ENCODE data around the gene DNAJB13.
A peak's percentile ranks its signal among the peaks of the same experiment; 100 is the strongest.
"Not testable (repeated sequence)": the region's sequence is repeated elsewhere in the genome, so short reads cannot be mapped to it uniquely, and the experiment has no call there.

Gene DNAJB13

GRCh38 chr11:73978576-73979086 is 27.8 kb downstream of the DNAJB13 start:
- DNase-seq = no peak

DNA sequence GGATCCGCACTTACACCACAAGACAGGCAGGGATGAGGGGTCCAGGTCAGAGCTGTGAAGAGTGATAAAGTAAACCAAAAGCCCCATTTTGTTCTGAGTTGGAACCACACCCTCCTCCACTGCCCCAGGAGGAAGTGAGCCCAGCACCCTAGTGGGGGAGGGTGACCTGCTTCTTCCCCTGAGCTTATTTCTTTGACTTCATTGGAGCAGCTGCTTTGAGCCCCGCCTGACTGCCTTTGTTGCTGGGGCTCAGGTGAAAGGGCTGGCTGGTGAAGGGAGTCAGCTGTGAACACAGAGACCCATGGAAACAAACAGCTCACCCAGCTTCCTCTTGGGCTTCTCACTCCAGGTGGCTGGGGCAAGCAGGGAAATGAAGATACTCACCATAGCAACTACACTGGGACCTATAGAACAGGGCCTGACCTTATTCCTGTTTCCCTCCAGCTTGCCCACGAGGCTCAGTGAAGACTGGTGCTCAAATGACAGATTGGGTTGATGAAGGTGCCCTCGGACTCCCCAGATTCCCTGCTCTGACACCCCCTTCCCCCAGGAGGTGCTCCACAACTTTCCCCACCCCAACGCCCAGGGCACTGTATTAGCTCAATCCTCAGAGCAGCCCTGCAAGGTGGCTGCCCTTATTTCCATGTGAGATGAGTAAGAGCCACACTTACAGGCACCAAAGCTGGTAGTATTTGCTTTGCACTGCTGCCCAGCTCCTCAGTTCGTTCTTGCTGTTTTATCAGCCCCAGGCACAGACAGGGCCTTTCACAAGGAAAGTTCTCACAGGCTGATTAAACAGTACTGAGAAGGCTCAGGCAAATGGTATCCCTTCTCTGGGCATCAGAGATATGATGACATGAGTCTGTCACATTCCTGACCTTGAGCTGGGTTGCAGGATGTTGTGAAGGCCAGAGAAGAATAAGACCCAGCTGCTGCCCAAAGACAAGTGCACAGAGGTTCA is 29.5 kb downstream of the DNAJB13 start:
- peak in 3 of 4 experiments; percentile 21 to 71 (median 69) for DNase-seq

- DNase-seq = no peak
Observed at GRCh38 chr11:73981051-73981805, 30.4 kb downstream of the DNAJB13 start.

DNA sequence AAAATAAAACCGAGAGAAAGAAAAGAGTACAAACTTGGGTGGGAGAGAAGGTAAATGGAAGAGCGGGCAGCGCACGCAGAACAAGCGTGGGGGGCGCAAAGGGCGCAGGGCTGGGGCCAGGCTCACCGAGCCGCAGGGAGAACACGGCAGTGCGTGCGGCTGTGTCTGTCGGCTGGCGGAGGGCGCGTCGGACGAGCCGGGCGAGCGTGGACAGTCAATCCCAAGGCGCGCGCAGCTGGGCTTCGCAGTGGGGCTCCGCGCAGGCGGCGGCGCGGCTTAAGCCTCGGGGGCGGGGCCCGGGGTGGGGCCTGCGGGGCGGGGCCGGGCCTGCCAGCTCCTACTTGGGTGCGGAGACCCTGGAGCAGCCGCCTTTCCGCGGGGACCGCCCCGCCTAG is 31.8 kb downstream of the DNAJB13 start, which contains the start of gene UCP2:
Gene UCP2 (minus strand): TSS at position 249 of the 395 bp plus-strand sequence. CDS start 4,465 bp downstream, outside the sequence.
- peak; percentile 54 to 84 (median 62) for DNase-seq

DNA sequence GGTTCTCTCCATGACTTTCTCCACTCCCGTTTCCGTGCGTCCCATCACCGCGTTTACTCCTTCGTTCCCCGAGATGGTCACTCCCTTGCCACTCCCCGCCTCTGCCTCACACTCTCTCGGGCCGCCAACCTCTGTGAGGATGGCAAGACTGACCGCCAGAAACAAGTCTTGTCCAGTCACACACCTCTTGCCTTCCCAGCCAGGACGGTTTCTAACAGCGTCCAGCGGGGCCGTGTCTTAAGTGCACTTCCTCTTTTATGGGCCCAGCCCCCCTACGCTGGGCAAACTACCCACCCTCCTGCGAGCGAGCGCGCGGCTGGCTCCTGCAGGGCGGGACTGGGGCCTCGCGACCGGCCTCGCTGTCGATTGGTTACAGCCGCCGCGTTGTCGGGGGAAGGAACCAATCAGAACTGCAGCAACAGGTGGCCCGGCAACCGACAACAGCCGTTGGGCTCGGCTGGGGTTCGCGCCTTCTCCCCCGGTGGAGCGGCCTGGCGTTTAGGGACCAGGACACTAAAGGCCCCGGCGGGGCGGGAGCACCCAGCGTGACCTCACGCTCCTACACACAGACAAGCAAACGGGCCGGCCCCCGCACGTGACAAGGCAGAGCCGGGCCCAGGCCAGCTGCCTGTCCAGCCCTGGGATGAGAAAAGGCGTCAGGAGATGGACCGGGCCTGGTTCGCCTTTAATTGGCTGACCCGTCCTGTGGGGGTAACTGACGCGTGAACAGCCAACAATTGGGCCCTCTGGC is 32.3 kb downstream of the DNAJB13 start:
- peak; percentile 73 to 89 (median 86) for DNase-seq

- no peak for DNase-seq
Observed at GRCh38 chr11:73983741-73984538, 33.1 kb downstream of the DNAJB13 start.

DNA sequence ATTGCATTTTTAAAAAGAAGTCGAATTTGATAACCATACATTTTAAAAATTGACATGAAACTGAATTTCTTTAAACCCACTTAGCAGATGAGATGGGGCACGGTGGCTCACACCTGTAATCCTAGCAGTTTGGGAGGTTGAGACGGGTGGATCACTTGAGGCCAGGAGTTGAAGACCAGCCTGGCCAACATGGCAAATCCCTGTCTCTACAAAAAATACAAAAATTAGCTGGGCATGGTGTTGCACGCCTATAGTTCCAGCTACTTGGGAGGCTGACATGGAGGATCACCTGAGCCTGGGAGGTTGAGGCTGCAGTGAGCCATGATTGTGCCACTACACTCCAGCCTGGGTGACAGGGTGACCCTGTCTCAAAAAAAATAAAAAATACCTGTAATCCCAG is 34.8 kb downstream of the DNAJB13 start:
- DNase-seq = not testable (repeated sequence)

- DNase-seq = no peak
Observed at GRCh38 chr11:73988227-73988626, 37.4 kb downstream of the DNAJB13 start.

DNA sequence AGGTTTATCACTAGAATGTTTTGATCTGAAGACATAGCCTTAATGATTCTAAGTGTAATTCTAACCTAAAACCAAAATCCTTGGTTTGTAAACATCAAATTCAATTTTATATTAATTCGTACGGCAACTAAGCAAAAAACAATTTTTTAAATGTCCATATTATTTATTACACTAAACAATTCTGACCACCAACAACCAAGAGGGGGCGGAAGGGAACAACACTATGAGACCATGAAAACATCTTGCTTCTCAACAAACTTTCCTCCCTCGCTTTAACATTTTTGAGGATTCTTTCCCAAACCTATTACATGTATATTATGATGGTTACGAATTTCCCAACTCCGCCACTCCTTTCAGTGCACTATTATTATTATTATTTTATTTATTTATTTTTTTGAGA is 38.3 kb downstream of the DNAJB13 start:
- no peak for DNase-seq

- no peak for DNase-seq
Observed at GRCh38 chr11:73990730-73991129, 39.9 kb downstream of the DNAJB13 start.

DNA sequence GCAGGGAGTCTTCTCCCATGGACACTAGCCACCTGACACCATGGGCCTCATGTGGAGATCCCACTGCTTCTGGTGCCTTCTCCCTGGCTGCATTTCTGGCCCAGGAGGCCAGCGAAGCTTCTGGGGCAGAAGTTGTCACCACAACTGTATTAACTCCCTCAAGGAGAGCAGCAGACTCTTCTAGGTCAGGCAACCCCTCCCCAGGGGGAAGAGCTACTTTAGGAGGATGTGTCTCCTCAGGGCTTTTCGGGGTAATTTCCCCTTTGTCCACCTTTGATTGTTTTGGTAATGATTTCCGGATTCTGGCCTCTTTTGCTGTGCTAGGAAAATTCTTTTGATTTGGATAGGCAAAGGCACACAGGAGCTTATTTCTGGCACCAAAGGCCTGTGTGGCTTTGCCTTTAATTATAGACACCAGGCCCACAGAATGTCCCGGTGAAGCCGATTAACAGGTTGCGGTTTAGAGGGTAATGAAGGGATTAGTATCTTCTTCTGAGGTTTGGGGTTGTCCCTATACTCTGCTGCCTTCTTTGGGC is 40.7 kb downstream of the DNAJB13 start:
- no peak for DNase-seq

GRCh38 chr11:73995247-73995646 is 44.4 kb downstream of the DNAJB13 start:
- no peak for DNase-seq

- no peak for DNase-seq
Observed at GRCh38 chr11:73995731-73996130, 44.9 kb downstream of the DNAJB13 start.

DNA sequence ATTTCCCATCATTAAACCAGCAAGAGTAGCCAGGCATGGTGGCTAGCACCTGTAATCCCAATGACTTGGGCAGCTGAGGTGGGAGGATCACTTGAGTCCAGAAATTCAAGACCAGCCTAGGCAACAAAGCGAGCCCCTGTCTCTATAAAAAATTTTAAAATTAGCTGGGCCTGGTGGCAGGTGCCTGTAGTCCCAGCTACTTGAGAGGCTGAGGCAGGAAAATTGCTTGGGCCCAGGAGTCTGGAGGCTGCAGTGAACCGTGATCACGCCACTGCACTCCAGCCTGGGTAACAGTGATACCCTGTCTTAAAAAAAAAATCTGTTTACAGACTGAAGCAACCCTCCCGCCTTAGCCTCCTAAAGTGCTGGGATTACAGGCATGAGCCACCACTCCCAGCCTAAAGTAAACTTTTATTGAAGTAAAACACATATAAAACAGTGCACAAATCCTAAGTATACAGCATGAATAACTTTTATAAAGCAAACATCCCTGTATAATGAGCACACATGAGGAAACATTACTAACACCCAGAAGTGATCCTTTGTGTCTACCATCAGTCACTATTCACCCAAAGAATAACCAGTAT is 45.4 kb downstream of the DNAJB13 start:
- no peak for DNase-seq

- DNase-seq = no peak
Observed at GRCh38 chr11:73997120-73997770, 46.4 kb downstream of the DNAJB13 start.

GRCh38 chr11:73998846-73999575 is 48.2 kb downstream of the DNAJB13 start:
- DNase-seq = no peak

GRCh38 chr11:73999581-74000306 is 48.9 kb downstream of the DNAJB13 start:
- DNase-seq = no peak

- DNase-seq = no peak
Observed at GRCh38 chr11:74000307-74001133, 49.7 kb downstream of the DNAJB13 start.

Measured in activated naive CD4-positive, alpha-beta T cell (primary cell).